Upper lobe of left lung (tissue), 6 donors: ENCODE data around the gene PDE5A. TPM values are rescaled to one million over a fixed set of nuclear protein-coding genes. Genes with fewer than 3 reads are reported as not detected.
A peak's percentile ranks its signal among the peaks of the same experiment; 100 is the strongest.
"Not testable (repeated sequence)": the region's sequence is repeated elsewhere in the genome, so short reads cannot be mapped to it uniquely, and the experiment has no call there.

ENCODE experiments used
- ATAC-seq, 2 donors: fragments of 200-7000 bp; cut with Tn5 transposase; one replicate each; pipeline ENCODE4 v1.9.1; 2022; ENCODE audit warnings: mild to moderate bottlenecking in 2 of 2, moderate library complexity in 2 of 2; ENCODE audit not compliant: low FRiP score in 2 of 2
- DNase-seq, 2 donors: peaks; one replicate each; pipeline ENCODE4 v3.0.0-alpha.2; 2019 to 2020
- H3K27ac ChIP-seq, 4 donors: fragments of 200-600 bp; sonication (generic); one replicate each; pipeline ENCODE4 v1.5.1; 2016 to 2019
- H3K27me3 ChIP-seq, 4 donors: fragments of 200-600 bp; sonication (generic); one replicate each; pipeline ENCODE4 v1.5.1; 2017 to 2019
- H3K36me3 ChIP-seq, 4 donors: fragments of 200-600 bp; sonication (generic); one replicate each; pipeline ENCODE4 v1.5.1; 2016 to 2019
- H3K4me1 ChIP-seq, 4 donors: fragments of 200-600 bp; sonication (generic); one replicate each; pipeline ENCODE4 v1.5.1; 2018 to 2019
- H3K4me3 ChIP-seq, 4 donors: fragments of 200-600 bp; sonication (generic); one replicate each; pipeline ENCODE4 v1.5.1; 2017 to 2019; ENCODE audit warnings: mild to moderate bottlenecking in 2 of 4, moderate library complexity in 1 of 4
- H3K9me3 ChIP-seq, 4 donors: fragments of 200-600 bp; sonication (generic); one replicate each; pipeline ENCODE4 v1.5.1; 2018 to 2019
- CTCF ChIP-seq, 6 experiments: fragments of 450-650 bp in 4 of 6; fragments of 200-600 bp in 2 of 6; sonication (generic) in 2 of 6; IDR thresholded peaks; one replicate each; pipeline ENCODE4 v1.5.1; 2016 to 2019; ENCODE audit warnings: antibody characterized with exemption in 6 of 6
- EP300 ChIP-seq, 4 donors: sonication (generic); formaldehyde crosslinking; IDR thresholded peaks; one replicate each; pipeline ENCODE4 v1.5.1; 2017; ENCODE audit warnings: antibody characterized with exemption in 4 of 4, control low read depth in 2 of 4
- POLR2A ChIP-seq, 4 donors: fragments of 450-650 bp; IDR thresholded peaks; one replicate each; pipeline ENCODE4 v1.5.1; 2016 to 2017; ENCODE audit warnings: antibody characterized with exemption in 4 of 4, mild to moderate bottlenecking in 2 of 4
- POLR2AphosphoS5 ChIP-seq, 2 donors: sonication (generic); formaldehyde crosslinking; IDR thresholded peaks; one replicate each; pipeline ENCODE4 v1.5.1; 2017; ENCODE audit warnings: antibody characterized with exemption in 2 of 2
- WGBS, 2 donors: methylation state at CpG; one replicate each; pipeline ENCODE4 v1.1.5; 2017 to 2018; 5-methylcytosine and 5-hydroxymethylcytosine counted together
- total RNA-seq, 6 donors: library from RNA; depleted of rRNA in 4 of 6; stranded (reverse); fragments of >200 nt in 4 of 6; gene quantifications; one replicate each; pipeline versions ENCODE4 v1.1.0 to v1.2.1, GENCODE V29; 2016 to 2021
- donor health status: DM: no; HTN: no; CAD: no; lungs with moderate emphysema.
- donor health status: DM: no; HTN: yes; CAD: no; lungs with severe emphysema.

PDE5A gene
- total RNA-seq, 6 donors from 2014 or later, result 17.2 to 37.8 (median 22.3) TPM

DNA sequence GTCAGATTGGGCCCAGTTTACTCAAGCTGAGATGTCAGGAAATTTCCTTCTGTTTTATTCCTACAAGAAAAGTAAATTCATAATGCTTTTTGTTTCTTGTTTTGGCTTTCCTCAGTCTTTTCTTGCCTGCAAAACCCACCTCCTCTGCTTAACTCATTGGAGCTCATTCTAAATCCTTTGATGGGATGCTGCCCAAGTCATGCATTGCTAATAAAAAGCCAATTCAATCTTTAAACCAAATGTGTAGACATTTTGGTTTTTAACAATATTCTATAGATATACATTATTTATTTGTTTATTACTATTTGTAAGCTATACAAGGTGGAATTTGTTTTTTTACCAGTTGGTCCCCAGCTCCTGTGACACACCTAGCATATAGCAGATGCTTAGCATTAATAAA, 13.2 kb upstream of the PDE5A start:
- Histone ChIP-seq H3K4me3 (no peak overlapping the region), H3K9me3 (no peaks in the 10 kb centered on the region), H3K4me1 (peaks cover 0 to 4% (median 0%) of the 10 kb centered on the region in 4 donors), H3K27me3 (no peaks in the 10 kb centered on the region), H3K27ac (no peak overlapping the region), H3K36me3 (no peaks in the 10 kb centered on the region)
- ATAC-seq (no peak), DNase-seq (no peak)
- TF ChIP-seq POLR2AphosphoS5 (IDR thresholded peaks at IDR 0.05), result no peak
- no peak for TF ChIP-seq CTCF (IDR thresholded peaks at IDR 0.05)
- TF ChIP-seq EP300 (IDR thresholded peaks at IDR 0.05), result no peak
- TF ChIP-seq POLR2A (IDR thresholded peaks at IDR 0.05), result no peak

DNA sequence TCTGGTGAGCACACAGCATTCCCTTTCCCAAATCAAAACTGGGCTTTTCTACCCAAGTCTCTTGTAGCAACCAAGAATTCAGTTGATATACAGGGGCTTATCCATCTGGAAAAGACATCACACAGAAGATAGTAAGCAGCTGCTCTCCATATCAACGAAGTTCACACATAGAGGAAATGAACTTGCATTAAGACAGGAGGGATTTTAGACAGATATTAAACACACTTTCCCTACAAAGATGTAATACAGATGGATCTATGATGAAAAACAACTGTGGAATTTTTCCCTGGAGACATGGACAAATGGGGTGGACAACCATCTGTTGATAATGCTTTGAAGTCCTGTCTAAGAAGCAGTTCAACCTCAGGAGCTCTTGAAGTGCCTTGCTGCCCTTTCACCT, 9.8 kb upstream of the PDE5A start:
- H3K36me3 ChIP-seq, result no peaks in the 10 kb centered on the region
- no peak overlapping the region for H3K27ac ChIP-seq
- no peak for TF ChIP-seq POLR2A (IDR thresholded peaks at IDR 0.05)
- no peak for TF ChIP-seq CTCF (IDR thresholded peaks at IDR 0.05)
- no peak for TF ChIP-seq POLR2AphosphoS5 (IDR thresholded peaks at IDR 0.05)
- no peak for TF ChIP-seq EP300 (IDR thresholded peaks at IDR 0.05)
- H3K4me3 ChIP-seq, result no peak overlapping the region
- DNase-seq (no peak), ATAC-seq (no peak)
- H3K9me3 ChIP-seq, result no peaks in the 10 kb centered on the region
- 46 to 47% methylated on average over 1 of the region's 1 CpG for WGBS, 2 donors
- H3K27me3 ChIP-seq, result no peaks in the 10 kb centered on the region
- no peaks in the 10 kb centered on the region for H3K4me1 ChIP-seq

- H3K4me1 ChIP-seq, H3K27me3 ChIP-seq, H3K4me3 ChIP-seq, DNase-seq, H3K36me3 ChIP-seq, ATAC-seq, H3K9me3 ChIP-seq, H3K27ac ChIP-seq: not testable (repeated sequence)
Observed at GRCh38 chr4:119636851-119637250, 8.2 kb upstream of the PDE5A start.

- H3K27me3 ChIP-seq, result no peaks in the 10 kb centered on the region
- no peak for TF ChIP-seq CTCF (IDR thresholded peaks at IDR 0.05)
- TF ChIP-seq POLR2A (IDR thresholded peaks at IDR 0.05), result no peak
- TF ChIP-seq EP300 (IDR thresholded peaks at IDR 0.05), result no peak
- no peak for TF ChIP-seq POLR2AphosphoS5 (IDR thresholded peaks at IDR 0.05)
- 87 to 93% methylated on average over 1 of the region's 1 CpG for WGBS, 2 donors
Observed at GRCh38 chr4:119632216-119632615, 3.6 kb upstream of the PDE5A start.

GRCh38 chr4:119629142-119629471, 503 bp upstream of the PDE5A start:
- ATAC-seq (peak; percentile 46 to 51), DNase-seq (no peak)
- H3K36me3 ChIP-seq, result no peaks in the 10 kb centered on the region
- H3K27ac ChIP-seq, result peak overlapping the region; percentile 82 to 93 (median 86)
- TF ChIP-seq POLR2AphosphoS5 (IDR thresholded peaks at IDR 0.05) (no peak), POLR2A (IDR thresholded peaks at IDR 0.05) (no peak), CTCF (IDR thresholded peaks at IDR 0.05) (no peak), EP300 (IDR thresholded peaks at IDR 0.05) (no peak)
- no peaks in the 10 kb centered on the region for H3K27me3 ChIP-seq
- peaks cover 3 to 25% (median 10%) of the 10 kb centered on the region in 4 donors for H3K4me1 ChIP-seq
- WGBS, 2 donors, result 2 to 3% methylated on average over 12 of the region's 12 CpGs
- H3K9me3 ChIP-seq, result no peaks in the 10 kb centered on the region
- H3K4me3 ChIP-seq, result peak overlapping the region; percentile 8 to 92 (median 70)

More at GRCh38 chr4:119632216-119632615, 3.6 kb upstream of the PDE5A start:
- no peak for ATAC-seq
- Histone ChIP-seq H3K4me3 (no peak overlapping the region), H3K9me3 (no peaks in the 10 kb centered on the region), H3K36me3 (no peaks in the 10 kb centered on the region), H3K27ac (no peak overlapping the region), H3K4me1 (peaks cover 3 to 16% (median 5%) of the 10 kb centered on the region in 4 donors)
- DNase-seq, result no peak
